VCaP (cell line): ENCODE measurements around the gene FAM89B.

ENCODE experiments used
- H3K27ac ChIP-seq: fragments of 450-650 bp; 2 replicates; pipeline ENCODE4 v1.5.1; 2017
- CTCF ChIP-seq: fragments of 450-650 bp; conservative IDR thresholded peaks from 2 replicates; pipeline ENCODE4 v1.5.1; 2017; ENCODE audit warnings: mild to moderate bottlenecking, moderate library complexity

Gene FAM89B

DNA sequence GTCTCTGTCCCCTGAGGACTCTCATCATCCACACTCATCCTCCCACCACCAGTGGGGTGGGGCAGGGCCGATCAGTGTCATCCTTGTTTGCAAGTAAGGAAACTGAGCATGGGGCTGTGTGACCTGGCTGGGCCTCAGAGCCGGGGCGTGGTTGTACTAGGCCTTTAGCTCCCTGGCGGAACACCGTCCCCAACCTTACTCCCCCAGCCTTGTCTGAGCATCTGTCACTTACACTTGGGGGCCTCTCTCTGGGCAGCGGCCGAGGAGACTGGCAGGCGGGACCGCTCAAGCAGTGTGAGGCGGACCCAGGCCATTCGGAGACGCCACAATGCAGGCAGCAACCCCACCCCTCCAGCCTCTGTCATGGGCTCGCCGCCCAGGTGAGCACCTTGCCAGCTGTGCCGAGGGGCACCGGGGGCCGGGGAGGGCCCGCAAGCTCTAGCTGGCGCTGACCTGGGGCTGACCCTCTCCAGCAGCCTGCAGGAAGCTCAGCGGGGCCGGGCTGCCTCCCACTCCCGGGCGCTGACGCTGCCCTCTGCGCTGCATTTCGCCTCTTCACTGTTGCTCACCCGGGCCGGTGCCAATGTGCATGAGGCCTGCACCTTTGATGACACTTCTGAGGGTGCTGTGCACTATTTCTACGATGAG lies 47.1 kb downstream of the FAM89B start:
- peak overlapping the region; percentile 99; the same call in 1 of the 2 replicates for H3K27ac ChIP-seq

DNA sequence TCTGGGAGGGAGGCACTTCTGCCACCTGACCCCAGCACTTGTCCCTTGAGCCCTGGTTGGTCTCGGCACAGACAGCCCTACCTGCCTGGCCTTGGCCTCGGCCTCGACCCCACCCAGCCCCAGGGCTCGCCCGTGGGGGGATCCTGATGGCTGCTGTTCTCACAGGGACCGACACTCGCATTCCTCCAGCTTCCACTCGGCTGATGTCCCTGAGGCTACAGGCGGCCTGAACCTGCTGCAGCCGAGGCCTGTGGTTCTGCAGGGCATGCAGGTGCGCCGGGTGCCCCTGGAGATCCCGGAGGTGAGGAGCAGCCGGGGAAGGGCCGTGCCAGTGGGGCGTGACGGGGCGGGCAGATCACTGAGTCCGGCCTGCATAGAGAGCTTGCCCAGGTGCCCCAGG lies 48.3 kb downstream of the FAM89B start:
- H3K27ac ChIP-seq = no peak overlapping the region; the same call in 1 of the 2 replicates
- TF ChIP-seq CTCF = no peak

More for the DNA sequence above, 47.1 kb downstream of the FAM89B start:
- no peak for TF ChIP-seq CTCF

DNA sequence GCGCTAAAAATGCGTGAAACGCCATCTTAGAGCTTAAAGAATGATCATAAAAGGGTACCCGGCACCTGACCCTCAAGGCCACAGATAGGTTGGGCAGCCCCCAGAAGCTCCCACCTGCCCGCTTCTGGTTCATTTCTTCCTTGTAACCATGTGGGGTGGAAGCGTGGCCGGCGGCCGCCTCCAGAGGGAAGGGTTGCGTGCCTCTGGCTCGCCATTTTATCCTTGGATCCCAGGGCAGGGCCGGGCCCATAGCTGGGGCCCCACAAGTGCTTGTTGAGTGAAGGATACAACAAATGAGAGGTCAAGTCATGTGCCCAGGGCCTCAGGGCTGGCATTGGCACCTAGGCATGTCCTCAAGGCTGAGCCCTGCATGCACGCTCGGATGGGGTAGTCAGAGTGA lies 49.1 kb downstream of the FAM89B start:
- H3K27ac ChIP-seq = no peak overlapping the region
- no peak for TF ChIP-seq CTCF

- no peak for TF ChIP-seq CTCF
- H3K27ac ChIP-seq = no peak overlapping the region
Observed at GRCh38 chr11:65622011-65622410, 49.7 kb downstream of the FAM89B start.

GRCh38 chr11:65623177-65623576 lies 50.8 kb downstream of the FAM89B start:
- TF ChIP-seq CTCF = no peak
- no peak overlapping the region for H3K27ac ChIP-seq
